SK-N-DZ (cell line): ENCODE results near the gene C14orf39.
"Not testable (repeated sequence)": the region's sequence is repeated elsewhere in the genome, so short reads cannot be mapped to it uniquely, and the experiment has no call there.

Experiments
- DNase-seq: peaks from one replicate; pipeline ENCODE4 v3.0.0-alpha.2; 2015; ENCODE audit warnings: low spot score

The C14orf39 gene

DNA sequence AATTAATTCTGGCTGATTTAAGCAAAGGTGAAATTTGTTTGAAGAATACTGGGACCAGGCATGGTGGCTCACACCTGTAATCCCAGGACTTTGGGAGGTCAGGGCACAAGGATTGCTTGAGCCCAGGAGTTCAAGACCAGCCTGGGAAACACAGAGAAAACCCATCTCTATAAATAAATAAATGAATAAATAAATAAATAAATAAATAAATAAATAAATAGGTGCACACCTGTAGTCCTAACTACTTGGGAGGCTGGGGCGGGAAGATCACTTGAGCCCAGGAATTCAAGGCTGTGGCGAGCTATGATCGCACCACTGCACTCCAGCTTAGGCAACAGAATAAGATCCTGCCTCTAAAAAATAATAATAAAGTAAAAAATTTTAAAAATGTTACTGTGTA is 4.4 kb upstream of the C14orf39 start:
- no peak for DNase-seq

DNA sequence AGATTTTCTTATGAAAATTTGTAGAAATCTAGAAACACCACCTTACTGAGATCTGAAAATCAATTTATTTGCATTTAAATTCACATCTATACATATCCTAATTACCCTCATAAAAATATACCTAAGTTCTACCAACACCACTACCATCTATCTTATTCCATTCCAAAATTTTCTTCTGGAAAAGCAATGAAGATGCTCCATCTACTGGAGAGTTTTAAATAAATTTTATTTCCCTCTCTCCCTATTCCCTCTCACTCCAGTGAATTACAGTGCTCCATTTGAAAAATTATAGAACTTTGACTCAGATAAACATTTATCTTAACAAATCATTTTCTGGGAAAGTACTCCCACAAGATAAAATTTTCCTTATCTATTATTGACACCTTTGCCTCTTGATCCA is 2.3 kb upstream of the C14orf39 start:
- no peak for DNase-seq

DNA sequence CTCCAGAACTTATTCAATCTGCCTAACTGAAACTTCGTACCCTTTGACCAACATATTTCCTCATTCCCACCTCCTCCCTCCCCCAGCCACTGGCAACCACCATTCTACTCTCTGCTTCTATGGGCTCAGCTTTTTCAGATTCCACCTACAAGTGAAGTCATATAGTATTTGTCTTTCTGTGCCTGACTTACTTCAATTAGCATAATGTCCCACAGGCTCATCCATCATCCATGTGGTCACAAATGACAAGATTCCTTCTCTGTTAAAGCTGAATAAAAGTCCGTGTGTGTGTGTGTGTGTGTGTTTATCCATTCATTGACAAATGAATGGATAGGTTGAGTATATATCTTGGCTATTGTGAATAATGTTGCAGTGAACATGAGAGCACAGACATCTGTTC is 1.3 kb upstream of the C14orf39 start:
- DNase-seq = no peak

DNA sequence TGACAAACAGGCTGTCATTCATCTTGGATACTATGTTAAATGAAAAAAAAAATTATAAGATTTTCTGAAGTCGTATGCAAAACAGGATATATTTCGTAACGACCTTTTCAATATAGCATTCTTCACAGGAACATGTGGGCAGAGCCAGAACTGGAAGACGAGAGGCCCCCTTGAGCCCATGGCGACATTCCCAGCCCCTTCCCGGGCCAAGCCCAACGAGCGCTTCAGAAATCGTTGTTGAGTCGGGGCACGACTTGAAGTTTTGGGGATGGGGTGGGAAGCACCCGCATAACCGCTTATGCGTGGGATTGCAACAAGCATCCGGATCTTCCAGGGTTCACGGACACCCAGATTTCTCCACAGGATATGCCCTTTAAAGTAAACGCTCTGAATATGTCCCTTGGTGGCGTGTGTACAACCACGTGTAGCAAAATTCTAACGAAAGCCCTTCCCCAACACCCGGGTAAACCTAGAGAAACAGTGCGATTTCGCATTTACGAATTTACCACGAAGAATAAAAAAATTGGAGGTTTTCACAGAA is 736 bp downstream of the C14orf39 start:
- DNase-seq = no peak

DNA sequence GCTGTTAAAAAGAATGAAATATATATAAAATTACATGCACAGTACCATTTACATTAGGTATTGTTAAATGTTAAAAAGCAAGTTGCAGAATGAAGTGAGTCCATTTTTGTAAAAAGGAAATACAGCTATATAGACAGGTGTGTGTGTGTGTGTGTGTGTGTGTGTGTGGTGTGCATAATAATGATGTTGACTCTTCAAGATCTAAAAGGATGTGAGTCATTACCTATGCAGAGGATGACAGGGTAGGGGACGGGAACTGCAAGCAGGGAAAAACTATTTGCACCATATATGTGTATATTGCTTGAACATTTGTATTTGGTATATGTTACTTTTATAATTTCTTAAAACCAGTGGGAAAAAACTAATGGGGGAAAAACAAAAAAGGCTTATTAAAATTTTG is 3.1 kb downstream of the C14orf39 start:
- DNase-seq = no peak

DNA sequence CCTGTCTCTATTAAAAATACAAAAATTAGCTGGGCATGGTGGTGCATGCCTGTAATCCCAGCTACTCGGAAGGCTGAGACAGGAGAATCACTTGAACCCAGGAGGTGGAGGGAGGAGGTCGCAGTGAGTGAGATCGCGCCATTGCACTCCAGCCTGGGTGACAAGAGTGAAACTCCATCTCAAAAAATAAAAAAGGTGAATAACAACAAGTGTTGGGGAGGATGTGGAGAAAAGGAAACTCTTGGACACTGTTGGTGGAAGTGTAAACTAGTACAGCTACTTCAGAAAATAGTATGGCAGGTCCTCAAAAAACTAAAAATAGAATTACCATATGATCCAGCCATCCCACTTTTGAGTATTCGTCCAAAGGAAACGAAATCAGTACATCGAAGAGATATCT is 5.6 kb downstream of the C14orf39 start:
- DNase-seq = not testable (repeated sequence)

DNA sequence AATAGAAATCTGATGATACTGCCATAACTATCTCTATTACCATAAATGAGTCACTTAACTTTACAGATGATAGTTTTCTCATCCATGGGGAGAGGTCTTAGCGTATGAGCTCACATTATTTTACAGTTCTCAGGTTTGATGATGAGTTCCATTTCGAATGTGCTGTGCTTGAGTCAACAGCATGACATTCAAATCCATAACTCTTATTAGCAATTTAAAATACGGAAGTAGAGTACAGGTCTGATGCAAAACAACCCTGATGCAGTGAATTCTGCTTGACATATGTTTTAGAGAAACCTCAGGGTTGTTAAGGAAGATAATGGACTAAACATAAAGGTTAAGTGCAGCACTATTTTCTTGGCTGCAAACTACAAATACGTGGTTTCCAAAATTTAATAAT is 30.0 kb downstream of the C14orf39 start:
- no peak for DNase-seq

DNA sequence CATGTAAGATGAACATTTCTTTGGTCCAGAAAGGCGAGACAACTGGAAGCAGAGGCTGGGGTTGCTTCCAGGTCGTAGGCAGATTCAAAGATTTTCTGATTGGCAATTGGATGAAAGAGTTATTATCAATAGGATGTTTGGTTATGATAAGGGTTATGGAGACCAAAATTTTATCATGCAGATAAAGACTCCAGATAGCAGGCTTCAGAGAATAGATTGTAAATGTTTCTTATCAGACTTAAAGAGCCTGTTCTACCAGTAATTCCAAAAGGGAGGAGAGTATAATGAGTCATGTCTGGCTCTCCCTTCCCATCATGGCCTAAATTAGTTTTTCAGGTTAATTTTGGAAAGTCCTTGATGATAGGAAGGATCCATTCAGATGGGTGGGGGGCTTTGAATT is 55.6 kb downstream of the C14orf39 start:
- DNase-seq = no peak

DNA sequence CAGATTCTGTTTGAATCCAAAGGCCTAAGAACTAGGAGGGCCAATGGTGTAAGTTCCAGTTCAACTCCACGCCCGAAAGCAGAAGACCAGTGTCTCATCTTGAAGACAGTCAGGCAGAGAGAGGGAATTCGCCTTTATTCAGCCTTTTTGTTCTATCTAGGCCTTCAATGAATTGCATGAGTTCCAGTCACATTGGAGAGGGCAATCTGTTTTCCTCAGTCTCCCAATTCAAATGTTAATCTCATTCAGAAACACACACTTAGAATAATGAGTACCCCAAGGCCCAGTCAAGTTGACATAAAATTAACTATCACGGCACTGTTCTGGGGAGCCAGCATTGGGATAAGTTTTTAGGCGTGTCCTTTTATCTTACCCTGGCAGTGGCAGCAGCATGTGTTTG is 65.8 kb downstream of the C14orf39 start:
- no peak for DNase-seq

DNA sequence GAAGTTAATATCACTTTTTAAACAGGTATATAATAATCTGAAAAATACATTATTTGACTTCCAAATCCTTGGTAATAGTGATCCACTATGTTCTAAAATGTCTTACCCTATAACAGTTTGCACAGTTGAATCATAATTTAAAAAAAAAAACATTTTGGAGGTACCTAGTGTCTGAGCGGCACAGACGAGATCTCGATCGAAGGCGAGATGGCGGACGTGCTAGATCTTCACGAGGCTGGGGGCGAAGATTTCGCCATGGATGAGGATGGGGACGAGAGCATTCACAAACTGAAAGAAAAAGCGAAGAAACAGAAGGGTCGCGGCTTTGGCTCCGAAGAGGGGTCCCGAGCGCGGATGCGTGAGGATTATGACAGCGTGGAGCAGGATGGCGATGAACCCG is 88.3 kb downstream of the C14orf39 start:
- DNase-seq = not testable (repeated sequence)

DNA sequence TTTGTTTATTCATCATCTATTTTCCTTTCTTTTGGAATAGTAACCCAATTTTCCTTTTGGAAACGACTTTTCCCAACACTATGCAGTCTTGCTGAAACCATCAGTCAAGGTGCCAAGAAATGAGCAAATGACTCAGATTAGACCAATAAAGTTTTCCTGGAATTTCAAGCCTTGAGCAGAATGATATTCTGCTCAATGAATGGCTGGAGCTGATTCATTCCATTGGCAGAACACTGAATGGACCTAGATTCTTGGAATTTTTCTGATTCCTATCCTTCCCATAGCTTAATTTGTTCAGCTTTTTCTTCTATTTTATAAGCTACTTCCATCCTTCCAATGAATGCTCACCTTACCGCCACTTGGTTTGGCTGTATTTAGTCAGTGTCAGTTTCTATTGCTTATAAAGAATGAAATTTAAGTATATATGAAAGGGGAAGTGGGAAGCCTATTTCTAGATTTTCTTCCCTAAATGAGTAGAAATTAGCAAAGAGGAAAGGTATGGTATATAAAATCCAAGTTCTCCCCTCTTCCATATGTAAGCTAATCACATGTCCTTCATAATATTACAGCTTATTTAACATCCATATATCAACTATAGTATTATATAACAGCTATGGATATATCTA is 89.0 kb downstream of the C14orf39 start:
- DNase-seq = no peak
